ENCODE measurements around the gene FARP1.

Gene FARP1

GRCh38 chr13:98504029-98504351 is 361.1 kb downstream of the FARP1 start:
- H3K4me3 ChIP-seq (replicated peaks; ENCODE audit: low read depth, low read length), result no peak overlapping the region
- peaks cover 5% of the 10 kb centered on the region for H3K36me3 ChIP-seq (ENCODE audit: control insufficient read depth, insufficient read depth, low read length)
- TF ChIP-seq CTCF (IDR thresholded peaks at IDR 0.05; ENCODE audit: insufficient read depth, low read length, poor library complexity, severe bottlenecking), result no peak
- H3K27me3 ChIP-seq (replicated peaks; ENCODE audit: control insufficient read depth, insufficient read depth, low read length), result no peaks in the 10 kb centered on the region
- DNase-seq (ENCODE audit: extremely low read depth, insufficient read length), result no peak

- Histone ChIP-seq H3K36me3 (ENCODE audit: control insufficient read depth, insufficient read depth, low read length) (peaks cover 4% of the 10 kb centered on the region), H3K4me3 (replicated peaks; ENCODE audit: low read depth, low read length) (no peak overlapping the region), H3K27me3 (replicated peaks; ENCODE audit: control insufficient read depth, insufficient read depth, low read length) (no peaks in the 10 kb centered on the region)
- no peak for DNase-seq (ENCODE audit: extremely low read depth, insufficient read length)
- TF ChIP-seq CTCF (IDR thresholded peaks at IDR 0.05; ENCODE audit: insufficient read depth, low read length, poor library complexity, severe bottlenecking), result no peak
Observed at GRCh38 chr13:98504371-98504963, 361.6 kb downstream of the FARP1 start.

All from GM06990 (cell line).